Right lobe of liver (tissue), 4 donors: ENCODE data around the gene CCM2.

Experiments used
- POLR2A ChIP-seq: fragments of 450-650 bp; IDR thresholded peaks from one replicate; pipeline ENCODE4 v1.6.1; 2017; ENCODE audit warnings: antibody characterized with exemption, mild to moderate bottlenecking
- TF ChIP-seq, protein P1 (sequence below), 4 donors: fragments of 200-600 bp in 3 of 4; fragments of 450-650 bp in 1 of 4; IDR thresholded peaks; one replicate each; pipeline versions ENCODE4 v1.5.1 to v1.8.0; 2016 to 2022; ENCODE audit warnings: antibody characterized with exemption in 4 of 4, mild to moderate bottlenecking in 2 of 4
- donor health status: DM: no; HTN: no; CAD: no.
- donor health status: DM: no; HTN: no; CAD: no.
- donor health status: DM: no; HTN: yes; CAD: no.

DNA sequence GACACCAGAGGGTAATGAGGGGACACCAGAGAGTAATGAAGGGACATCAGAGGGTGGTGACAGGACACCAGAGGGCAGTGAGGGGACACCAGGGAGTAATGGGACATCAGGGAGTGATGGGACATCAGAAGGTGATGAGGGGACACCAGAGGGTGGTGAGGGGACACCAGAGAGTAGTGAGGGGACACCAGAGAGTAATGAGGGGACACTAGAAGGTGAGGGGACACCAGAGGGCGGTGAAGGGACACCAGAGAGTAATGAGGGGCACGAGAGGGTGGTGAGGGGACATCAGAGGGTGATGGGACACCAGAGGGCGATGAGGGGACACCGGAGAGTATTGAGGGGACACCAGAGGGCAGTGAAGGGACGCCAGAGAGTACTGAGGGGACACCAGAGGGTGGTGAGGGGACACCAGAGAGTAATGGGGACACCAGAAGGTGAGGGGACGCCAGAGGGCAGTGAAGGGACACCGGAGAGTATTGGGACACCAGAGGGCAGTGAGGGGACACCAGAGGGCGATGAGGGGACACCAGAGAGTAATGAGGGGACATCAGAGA lies 78.2 kb downstream of the CCM2 start:
- TF ChIP-seq, protein P1, sequence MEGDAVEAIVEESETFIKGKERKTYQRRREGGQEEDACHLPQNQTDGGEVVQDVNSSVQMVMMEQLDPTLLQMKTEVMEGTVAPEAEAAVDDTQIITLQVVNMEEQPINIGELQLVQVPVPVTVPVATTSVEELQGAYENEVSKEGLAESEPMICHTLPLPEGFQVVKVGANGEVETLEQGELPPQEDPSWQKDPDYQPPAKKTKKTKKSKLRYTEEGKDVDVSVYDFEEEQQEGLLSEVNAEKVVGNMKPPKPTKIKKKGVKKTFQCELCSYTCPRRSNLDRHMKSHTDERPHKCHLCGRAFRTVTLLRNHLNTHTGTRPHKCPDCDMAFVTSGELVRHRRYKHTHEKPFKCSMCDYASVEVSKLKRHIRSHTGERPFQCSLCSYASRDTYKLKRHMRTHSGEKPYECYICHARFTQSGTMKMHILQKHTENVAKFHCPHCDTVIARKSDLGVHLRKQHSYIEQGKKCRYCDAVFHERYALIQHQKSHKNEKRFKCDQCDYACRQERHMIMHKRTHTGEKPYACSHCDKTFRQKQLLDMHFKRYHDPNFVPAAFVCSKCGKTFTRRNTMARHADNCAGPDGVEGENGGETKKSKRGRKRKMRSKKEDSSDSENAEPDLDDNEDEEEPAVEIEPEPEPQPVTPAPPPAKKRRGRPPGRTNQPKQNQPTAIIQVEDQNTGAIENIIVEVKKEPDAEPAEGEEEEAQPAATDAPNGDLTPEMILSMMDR (IDR thresholded peaks at IDR 0.05) = no peak
- TF ChIP-seq POLR2A = no peak
